Measurements from ENCODE around the gene RNU5B-1.

DNA sequence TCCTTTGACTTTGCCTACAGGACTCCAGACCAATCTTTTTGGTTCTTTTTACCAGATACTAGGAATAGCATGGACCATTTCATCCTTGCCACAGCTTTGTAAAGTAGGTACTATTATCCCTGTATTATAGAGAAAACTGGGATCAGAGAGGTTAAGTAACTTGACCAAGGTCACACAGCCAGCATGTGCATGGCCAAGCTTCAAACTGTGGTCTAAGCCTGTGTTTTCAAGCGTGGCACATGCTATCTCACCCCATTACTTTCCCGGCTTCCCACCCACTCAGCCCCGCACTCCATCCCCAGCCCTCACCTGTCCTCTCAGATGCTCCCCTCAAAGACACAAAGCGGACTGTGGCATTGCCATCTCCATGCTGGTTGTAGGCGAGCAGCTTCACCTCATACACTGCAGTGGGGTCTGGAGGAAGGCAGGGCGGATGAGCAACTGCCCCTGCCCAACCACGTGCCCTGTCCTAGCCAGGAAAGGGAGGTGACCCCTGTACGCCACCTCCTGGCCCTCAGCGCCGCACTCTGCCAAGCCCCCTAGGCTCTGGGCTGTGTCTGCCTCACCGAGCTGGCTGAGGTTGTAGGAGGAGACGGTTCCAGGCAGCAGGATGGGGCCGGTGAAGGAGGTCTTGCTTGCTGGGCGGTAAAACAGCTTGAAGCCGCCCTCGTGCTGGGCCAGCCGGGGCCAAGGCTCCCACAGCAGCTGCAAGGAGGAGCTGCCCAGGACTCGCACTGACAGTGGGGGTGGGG is 25.7 kb downstream of the RNU5B-1 start:
- TF ChIP-seq, protein P1, sequence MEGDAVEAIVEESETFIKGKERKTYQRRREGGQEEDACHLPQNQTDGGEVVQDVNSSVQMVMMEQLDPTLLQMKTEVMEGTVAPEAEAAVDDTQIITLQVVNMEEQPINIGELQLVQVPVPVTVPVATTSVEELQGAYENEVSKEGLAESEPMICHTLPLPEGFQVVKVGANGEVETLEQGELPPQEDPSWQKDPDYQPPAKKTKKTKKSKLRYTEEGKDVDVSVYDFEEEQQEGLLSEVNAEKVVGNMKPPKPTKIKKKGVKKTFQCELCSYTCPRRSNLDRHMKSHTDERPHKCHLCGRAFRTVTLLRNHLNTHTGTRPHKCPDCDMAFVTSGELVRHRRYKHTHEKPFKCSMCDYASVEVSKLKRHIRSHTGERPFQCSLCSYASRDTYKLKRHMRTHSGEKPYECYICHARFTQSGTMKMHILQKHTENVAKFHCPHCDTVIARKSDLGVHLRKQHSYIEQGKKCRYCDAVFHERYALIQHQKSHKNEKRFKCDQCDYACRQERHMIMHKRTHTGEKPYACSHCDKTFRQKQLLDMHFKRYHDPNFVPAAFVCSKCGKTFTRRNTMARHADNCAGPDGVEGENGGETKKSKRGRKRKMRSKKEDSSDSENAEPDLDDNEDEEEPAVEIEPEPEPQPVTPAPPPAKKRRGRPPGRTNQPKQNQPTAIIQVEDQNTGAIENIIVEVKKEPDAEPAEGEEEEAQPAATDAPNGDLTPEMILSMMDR (IDR thresholded peaks at IDR 0.05; ENCODE audit: insufficient read depth, low read length, poor library complexity, severe bottlenecking) = no peak
- TF ChIP-seq EZH2phosphoT487 (conservative IDR thresholded peaks at IDR 0.05; ENCODE audit: low read length) = no peak

All from SU-DHL-6 (cell line).